Activated B cell treated with CpG ODN at 0.5 μM for 24 hours (primary cell): ENCODE data around the gene CEP72. TPM values are rescaled to one million over a fixed set of nuclear protein-coding genes. Genes with fewer than 3 reads are reported as not detected.
A peak's percentile ranks its signal among the peaks of the same experiment; 100 is the strongest.

Source experiments
- ATAC-seq: fragments of 200-7000 bp; cut with Tn5 transposase; one replicate; pipeline ENCODE4 v1.10.0; 2021; ENCODE audit warnings: low read depth, mild to moderate bottlenecking, moderate library complexity
- CTCF ChIA-PET: fragments of 350-600 bp; sonication (Branson Sonifier 250); formaldehyde crosslinking; loops from one replicate; lab custom pipeline; 2021; ENCODE audit warnings: antibody characterized with exemption; lab: Charles Lee
- POLR2A ChIA-PET: fragments of 350-600 bp; sonication (Branson Sonifier 250); formaldehyde crosslinking; loops from one replicate; lab custom pipeline; 2021; ENCODE audit warnings: antibody characterized with exemption; lab: Charles Lee
- DNase-seq: peaks from one replicate; pipeline ENCODE4 v3.0.0; 2022
- H3K27ac Mint-ChIP-seq: one replicate; pipeline ENCODE4 v1.8.0; 2020; ENCODE audit warnings: mixed read lengths
- H3K27me3 Mint-ChIP-seq: one replicate; pipeline ENCODE4 v1.8.0; 2021; ENCODE audit warnings: mixed read lengths
- H3K36me3 Mint-ChIP-seq: one replicate; pipeline ENCODE4 v1.8.0; 2021; ENCODE audit warnings: low read depth, mixed read lengths
- H3K4me1 Mint-ChIP-seq: one replicate; pipeline ENCODE4 v1.8.0; 2021; ENCODE audit warnings: mixed read lengths
- H3K4me3 Mint-ChIP-seq: one replicate; pipeline ENCODE4 v1.8.0; 2020; ENCODE audit warnings: mild to moderate bottlenecking, mixed read lengths
- H3K9me3 Mint-ChIP-seq: one replicate; pipeline ENCODE4 v1.8.0; 2020; ENCODE audit warnings: mixed read lengths
- CTCF ChIP-seq: fragments of 200-600 bp; IDR thresholded peaks from one replicate; pipeline ENCODE4 v1.8.0; 2022; ENCODE audit warnings: antibody characterized with exemption, mild to moderate bottlenecking
- intact Hi-C: fragments of 100-400 bp; cut with micrococcal nuclease; formaldehyde crosslinking; loops from one replicate; pipeline ENCODE4 v1.15.1; 2024
- total RNA-seq: library from RNA; stranded (reverse); gene quantifications from 2 replicates; pipeline ENCODE4 v1.2.3, GENCODE V29; 2022

CEP72 gene
- 15.1 and 17.4 TPM in 2 replicates for total RNA-seq

GRCh38 chr5:611731-612486 lies at the start of gene CEP72:
Gene CEP72 (plus strand): TSS chr5:612340. CDS start chr5:612362, 22 bp downstream.
- ChIA-PET CTCF (no interaction called here), POLR2A (interaction anchor here (0.6 kb wide), 2 partner anchors 32 to 134 kb away, joined by 3 to 4 read pairs; no protein-coding TSS in a partner anchor)
- TF ChIP-seq CTCF = no peak
- DNase-seq (peak; percentile 90), ATAC-seq (peak; percentile 97)
- intact Hi-C loops = loop anchor here (1.0 to 10.0 kb wide), 6 partner anchors 53 to 393 kb away; partner anchors contain the start of genes CCDC127, EXOC3, SDHA and TPPP
- H3K9me3 Mint-ChIP-seq = peaks cover 4% of the 10 kb centered on the region
- peaks cover 16% of the 10 kb centered on the region for H3K36me3 Mint-ChIP-seq
- H3K27ac Mint-ChIP-seq = peak within 1 kb of the TSS; percentile 81
- H3K4me3 Mint-ChIP-seq = peak within 1 kb of the TSS; percentile 93
- peaks cover 48% of the 10 kb centered on the region for H3K4me1 Mint-ChIP-seq
- H3K27me3 Mint-ChIP-seq = peaks cover 6% of the 10 kb centered on the region

GRCh38 chr5:565782-566440 lies 46.2 kb upstream of the CEP72 start:
- Mint-ChIP-seq H3K4me3 (no peak overlapping the region), H3K4me1 (no peaks in the 10 kb centered on the region), H3K36me3 (no peaks in the 10 kb centered on the region), H3K27me3 (peaks cover 21% of the 10 kb centered on the region), H3K9me3 (peaks cover 4% of the 10 kb centered on the region), H3K27ac (no peak overlapping the region)
- no peak for TF ChIP-seq CTCF
- intact Hi-C loops = no loop called here
- CTCF ChIA-PET = interaction anchor here (1.0 kb wide), 1 partner anchor 120 kb away, joined by 3 read pairs; no protein-coding TSS in a partner anchor
- ATAC-seq (no peak), DNase-seq (no peak)
- POLR2A ChIA-PET = no interaction called here

- Mint-ChIP-seq H3K27me3 (peaks cover 19% of the 10 kb centered on the region), H3K27ac (no peak overlapping the region), H3K36me3 (no peaks in the 10 kb centered on the region), H3K4me3 (no peak overlapping the region), H3K4me1 (peaks cover under 1% of the 10 kb centered on the region), H3K9me3 (peaks cover 4% of the 10 kb centered on the region)
- ChIA-PET POLR2A (no interaction called here), CTCF (interaction anchor here (1.0 kb wide), 1 partner anchor 121 kb away, joined by 3 read pairs; no protein-coding TSS in a partner anchor)
- intact Hi-C loops = no loop called here
- ATAC-seq = no peak
- no peak for TF ChIP-seq CTCF
- no peak for DNase-seq
Measured at GRCh38 chr5:566636-567309, 45.4 kb upstream of the CEP72 start.

- H3K4me1 Mint-ChIP-seq = peaks cover 5% of the 10 kb centered on the region
- H3K27ac Mint-ChIP-seq = no peak overlapping the region
- DNase-seq (no peak), ATAC-seq (no peak)
- intact Hi-C loops = no loop called here
- H3K36me3 Mint-ChIP-seq = no peaks in the 10 kb centered on the region
- no peak for TF ChIP-seq CTCF
- peaks cover 4% of the 10 kb centered on the region for H3K9me3 Mint-ChIP-seq
- H3K27me3 Mint-ChIP-seq = peaks cover 19% of the 10 kb centered on the region
- ChIA-PET CTCF (no interaction called here), POLR2A (no interaction called here)
- H3K4me3 Mint-ChIP-seq = no peak overlapping the region
Measured at GRCh38 chr5:567664-568060, 44.5 kb upstream of the CEP72 start.
